K562 (cell line): ENCODE measurements around the gene ZBP1. TPM values are rescaled to one million over a fixed set of nuclear protein-coding genes. Genes with fewer than 3 reads are reported as not detected.

Experiments used
- BACH1 ChIP-seq: fragments of 200-800 bp; sonication (Bioruptor generic); IDR thresholded peaks from 2 replicates; pipeline ENCODE4 v1.6.1; 2016; ENCODE audit warnings: missing genetic modification characterization, missing compliant biosample characterization
- DPF2 ChIP-seq: fragments of 450-650 bp; IDR thresholded peaks from 2 replicates; pipeline ENCODE4 v1.6.1; 2016
- EP400 ChIP-seq: fragments of 450-650 bp; IDR thresholded peaks from 2 replicates; pipeline ENCODE4 v1.6.1; 2017; ENCODE audit warnings: antibody characterized with exemption, mild to moderate bottlenecking, moderate library complexity
- ERF ChIP-seq: fragments of 450-650 bp; formaldehyde crosslinking; IDR thresholded peaks from 2 replicates; pipeline ENCODE4 v1.4.0; 2020; ENCODE audit warnings: mild to moderate bottlenecking, mixed read lengths
- FOXK2 ChIP-seq, 2 experiments: fragments of 450-650 bp; IDR thresholded peaks in 1 of 2; conservative IDR thresholded peaks in 1 of 2; 2 replicates each; pipeline ENCODE4 v1.6.1; 2016; ENCODE audit warnings: low read depth in 2 of 2, mild to moderate bottlenecking in 1 of 2
- JUN ChIP-seq, 2 experiments: sonication (generic) in 1 of 2; formaldehyde crosslinking in 1 of 2; IDR thresholded peaks; 2 replicates each; pipeline versions ENCODE4 v1.6.1 to v1.8.0; 2012 to 2022; ENCODE audit warnings: borderline replicate concordance in 2 of 2, mild to moderate bottlenecking in 2 of 2, improper control_type of control experiment in 1 of 2, low read depth in 1 of 2, low read length in 1 of 2, missing genetic modification reagents in 1 of 2
- MTA3 ChIP-seq: fragments of 450-650 bp; formaldehyde crosslinking; IDR thresholded peaks from 2 replicates; pipeline ENCODE4 v1.6.1; 2017; ENCODE audit warnings: mild to moderate bottlenecking, borderline replicate concordance
- NFE2 ChIP-seq: IDR thresholded peaks from 2 replicates; pipeline ENCODE4 v1.6.1; 2014; ENCODE audit warnings: antibody characterized with exemption, low read depth
- NR4A1 ChIP-seq, 2 experiments: fragments of 250-450 bp in 1 of 2; fragments of 450-650 bp in 1 of 2; sonication (Bioruptor Pico) in 1 of 2; IDR thresholded peaks; 2 replicates each; pipeline versions ENCODE4 v1.4.0 to v1.6.1; 2016 to 2020; ENCODE audit warnings: mild to moderate bottlenecking in 2 of 2, missing compliant biosample characterization in 1 of 2, missing genetic modification characterization in 1 of 2, moderate library complexity in 1 of 2
- SMARCA4 ChIP-seq: fragments of 450-650 bp; IDR thresholded peaks from 2 replicates; pipeline ENCODE4 v1.6.1; 2016
- TBL1XR1 ChIP-seq, 2 experiments: IDR thresholded peaks; 2 replicates each; pipeline ENCODE4 v1.6.1; 2012; ENCODE audit warnings: improper control_type of control experiment in 2 of 2, low read length in 2 of 2, mild to moderate bottlenecking in 1 of 2
- TSHZ1 ChIP-seq: fragments of 250-450 bp; sonication (Bioruptor Pico); IDR thresholded peaks from 2 replicates; pipeline ENCODE4 v1.4.0; 2020; ENCODE audit warnings: mild to moderate bottlenecking, moderate library complexity
- ZBED1 ChIP-seq: IDR thresholded peaks from 2 replicates; pipeline ENCODE4 v1.6.1; 2014
- ZNF518B ChIP-seq: fragments of 250-450 bp; sonication (Bioruptor Pico); IDR thresholded peaks from 2 replicates; pipeline ENCODE4 v1.5.0; 2021; ENCODE audit warnings: mild to moderate bottlenecking, moderate library complexity
- polyA plus RNA-seq, 8 experiments: library from polyadenylated mRNA; depleted of rRNA in 4 of 8; stranded (reverse) in 5 of 8; unstranded in 3 of 8; fragments of >200 nt; fragmentation: Nextera tagmentation in 2 of 8; fragmentation: Illumina TruSeq in 1 of 8; extraction: Ambion mirVana in 2 of 8; extraction: Trizol in 1 of 8; gene quantifications; 2 replicates each; pipeline versions ENCODE4 v1.2.1 to v1.2.3, GENCODE V29; 2011 to 2014; ENCODE audit warnings: inconsistent platforms in 1 of 8, missing spikeins in 1 of 8
- total RNA-seq, 7 experiments: library from RNA; depleted of rRNA in 6 of 7; stranded (reverse); fragments of >200 nt in 6 of 7; fragmentation: Illumina TruSeq in 2 of 7; extraction: Trizol in 2 of 7; gene quantifications; 2 replicates each; pipeline versions ENCODE4 v1.2.1 to v1.2.3, GENCODE V29; 2011 to 2021; ENCODE audit warnings: low replicate concordance in 1 of 7
- TF ChIP-seq, protein P1 (sequence below), 2 experiments: fragments of 200-800 bp in 1 of 2; sonication (Bioruptor generic) in 1 of 2; sonication (generic) in 1 of 2; formaldehyde crosslinking in 1 of 2; IDR thresholded peaks in 1 of 2; conservative IDR thresholded peaks in 1 of 2; 2 replicates each; pipeline versions ENCODE4 v1.5.0 to v1.6.1; 2016 to 2020; ENCODE audit warnings: missing compliant biosample characterization in 1 of 2, missing genetic modification characterization in 1 of 2, missing genetic modification reagents in 1 of 2
- TF ChIP-seq, protein P2 (sequence below): fragments of 450-650 bp; IDR thresholded peaks from 2 replicates; pipeline ENCODE4 v1.6.1; 2016

Gene ZBP1
- total and polyA plus RNA-seq, 9 of the 15 experiments (the other 6 are each of a cell fraction or from before 2014, with no cell fraction given), result not detected

- no peak for TF ChIP-seq TSHZ1 (CRISPR knock-in tag)
- TF ChIP-seq, protein P1, sequence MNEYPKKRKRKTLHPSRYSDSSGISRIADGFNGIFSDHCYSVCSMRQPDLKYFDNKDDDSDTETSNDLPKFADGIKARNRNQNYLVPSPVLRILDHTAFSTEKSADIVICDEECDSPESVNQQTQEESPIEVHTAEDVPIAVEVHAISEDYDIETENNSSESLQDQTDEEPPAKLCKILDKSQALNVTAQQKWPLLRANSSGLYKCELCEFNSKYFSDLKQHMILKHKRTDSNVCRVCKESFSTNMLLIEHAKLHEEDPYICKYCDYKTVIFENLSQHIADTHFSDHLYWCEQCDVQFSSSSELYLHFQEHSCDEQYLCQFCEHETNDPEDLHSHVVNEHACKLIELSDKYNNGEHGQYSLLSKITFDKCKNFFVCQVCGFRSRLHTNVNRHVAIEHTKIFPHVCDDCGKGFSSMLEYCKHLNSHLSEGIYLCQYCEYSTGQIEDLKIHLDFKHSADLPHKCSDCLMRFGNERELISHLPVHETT (CRISPR knock-in tag; conservative IDR thresholded peaks at IDR 0.05 in 1 of 2, IDR thresholded peaks at IDR 0.05 in 1 of 2), result peak in 1 of 2 experiments; percentile 85; a peak in 2 of 4 replicates
- TF ChIP-seq NFE2, result peak; percentile 78
- TF ChIP-seq, protein P2, sequence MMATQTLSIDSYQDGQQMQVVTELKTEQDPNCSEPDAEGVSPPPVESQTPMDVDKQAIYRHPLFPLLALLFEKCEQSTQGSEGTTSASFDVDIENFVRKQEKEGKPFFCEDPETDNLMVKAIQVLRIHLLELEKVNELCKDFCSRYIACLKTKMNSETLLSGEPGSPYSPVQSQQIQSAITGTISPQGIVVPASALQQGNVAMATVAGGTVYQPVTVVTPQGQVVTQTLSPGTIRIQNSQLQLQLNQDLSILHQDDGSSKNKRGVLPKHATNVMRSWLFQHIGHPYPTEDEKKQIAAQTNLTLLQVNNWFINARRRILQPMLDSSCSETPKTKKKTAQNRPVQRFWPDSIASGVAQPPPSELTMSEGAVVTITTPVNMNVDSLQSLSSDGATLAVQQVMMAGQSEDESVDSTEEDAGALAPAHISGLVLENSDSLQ, result peak; percentile 45; the same call in 1 of the 2 replicates
- TF ChIP-seq BACH1 (tag), result 0 out of 2 replicates have a peak, but pooled peaks have one; percentile 28
- TF ChIP-seq SMARCA4, result peak; percentile 74
- no peak for TF ChIP-seq ZBED1
- 0 out of 2 replicates have a peak, but pooled peaks have one; percentile 20 for TF ChIP-seq EP400
- peak; percentile 77 for TF ChIP-seq DPF2
- no peak for TF ChIP-seq NR4A1 (CRISPR knock-in tag; IDR thresholded peaks at IDR 0.05)
- 0 out of 2 replicates have a peak, but pooled peaks have one; percentile 50 for TF ChIP-seq NR4A1 (tag; IDR thresholded peaks at IDR 0.05)
- TF ChIP-seq TBL1XR1 (IDR thresholded peaks at IDR 0.05; ENCODE audit: low read length in 2 of 2), result peak in 1 of 2 experiments; percentile 37; a peak in 1 of 4 replicates
- 0 out of 2 replicates have a peak, but pooled peaks have one; percentile 50 for TF ChIP-seq MTA3
- TF ChIP-seq JUN (IDR thresholded peaks at IDR 0.05; ENCODE audit: borderline replicate concordance, low read depth, low read length), result peak; percentile 59; the same call in 1 of the 2 replicates
- no peak for TF ChIP-seq JUN (CRISPR knock-in tag; IDR thresholded peaks at IDR 0.05; ENCODE audit: borderline replicate concordance)
- TF ChIP-seq ZNF518B (CRISPR knock-in tag), result no peak
- TF ChIP-seq ERF (CRISPR knock-in tag), result peak; percentile 64; the same call in 1 of the 2 replicates
- TF ChIP-seq FOXK2 (conservative IDR thresholded peaks at IDR 0.05 in 1 of 2, IDR thresholded peaks at IDR 0.05 in 1 of 2; ENCODE audit: low read depth in 2 of 2), result peak in 1 of 2 experiments; percentile 59; a peak in 1 of 4 replicates
Observed at GRCh38 chr20:57560554-57561355, 59.5 kb downstream of the ZBP1 start, which contains the start of gene PCK1 (continued).
